Inferior parietal cortex (tissue), 1 donor: ENCODE data around the gene CKAP5.

ENCODE experiments used
- DNase-seq: peaks from one replicate; pipeline ENCODE4 v3.0.0-alpha.2; 2016; ENCODE audit errors: extremely low spot score

The CKAP5 gene

GRCh38 chr11:46845740-46846509, at the start of gene CKAP5:
Gene CKAP5 (minus strand): TSS chr11:46846280. CDS start chr11:46821231, 25,049 bp downstream.
- peak; percentile 93 for DNase-seq

GRCh38 chr11:46895821-46896220, 49.7 kb upstream of the CKAP5 start:
- peak; percentile 63 for DNase-seq

- no peak for DNase-seq
Observed at GRCh38 chr11:46894961-46895360, 48.9 kb upstream of the CKAP5 start.

- DNase-seq = no peak
Observed at GRCh38 chr11:46894506-46894905, 48.4 kb upstream of the CKAP5 start.

GRCh38 chr11:46892838-46893237, 46.8 kb upstream of the CKAP5 start:
- no peak for DNase-seq

GRCh38 chr11:46892109-46892508, 46.0 kb upstream of the CKAP5 start:
- DNase-seq = no peak

GRCh38 chr11:46890665-46891064, 44.6 kb upstream of the CKAP5 start:
- no peak for DNase-seq

GRCh38 chr11:46889689-46890475, 43.8 kb upstream of the CKAP5 start:
- peak; percentile 94 for DNase-seq

- no peak for DNase-seq
Observed at GRCh38 chr11:46889251-46889650, 43.2 kb upstream of the CKAP5 start.

GRCh38 chr11:46888636-46889035, 42.6 kb upstream of the CKAP5 start:
- DNase-seq = no peak

- DNase-seq = no peak
Observed at GRCh38 chr11:46886211-46886610, 40.1 kb upstream of the CKAP5 start.

- no peak for DNase-seq
Observed at GRCh38 chr11:46879056-46879585, 33.0 kb upstream of the CKAP5 start.

GRCh38 chr11:46877580-46877979, 31.5 kb upstream of the CKAP5 start:
- no peak for DNase-seq

GRCh38 chr11:46876471-46876870, 30.4 kb upstream of the CKAP5 start:
- no peak for DNase-seq

- no peak for DNase-seq
Observed at GRCh38 chr11:46874586-46874985, 28.5 kb upstream of the CKAP5 start.

- DNase-seq = no peak
Observed at GRCh38 chr11:46868912-46869311, 22.8 kb upstream of the CKAP5 start.

- DNase-seq = no peak
Observed at GRCh38 chr11:46865340-46865739, 19.3 kb upstream of the CKAP5 start.

- DNase-seq = no peak
Observed at GRCh38 chr11:46860218-46860617, 14.1 kb upstream of the CKAP5 start.

- DNase-seq = no peak
Observed at GRCh38 chr11:46858920-46859546, 13.0 kb upstream of the CKAP5 start.

GRCh38 chr11:46857666-46858065, 11.6 kb upstream of the CKAP5 start:
- no peak for DNase-seq

- DNase-seq = no peak
Observed at GRCh38 chr11:46856605-46857343, 10.7 kb upstream of the CKAP5 start.

- no peak for DNase-seq
Observed at GRCh38 chr11:46855863-46856262, 9.8 kb upstream of the CKAP5 start.
